DOHH2 (cell line): ENCODE results near the gene NFX1.
"Not testable (repeated sequence)": the region's sequence is repeated elsewhere in the genome, so short reads cannot be mapped to it uniquely, and the experiment has no call there.

ENCODE experiments used
- CTCF ChIP-seq: fragments of 200-600 bp; sonication (generic); IDR thresholded peaks from one replicate; pipeline ENCODE4 v1.5.1; 2014; ENCODE audit warnings: antibody characterized with exemption, mild to moderate bottlenecking, low read depth, low read length; ENCODE audit not compliant: poor library complexity, severe bottlenecking
- EZH2phosphoT487 ChIP-seq: fragments of 200-600 bp; sonication (generic); IDR thresholded peaks from 2 replicates; pipeline ENCODE4 v1.6.1; 2017; ENCODE audit warnings: borderline replicate concordance, mild to moderate bottlenecking, antibody characterized with exemption, low read length, moderate library complexity, mixed read lengths

- TF ChIP-seq CTCF, EZH2phosphoT487: not testable (repeated sequence)
Measured at GRCh38 chr9:33385536-33385935, 95.2 kb downstream of the NFX1 start.
